Measurements from ENCODE around the gene SF3A1. TPM values are rescaled to one million over a fixed set of nuclear protein-coding genes. Genes with fewer than 3 reads are reported as not detected.

Gene SF3A1
- total RNA-seq, 1 donor from 2014 or later, result 54.8 TPM

DNA sequence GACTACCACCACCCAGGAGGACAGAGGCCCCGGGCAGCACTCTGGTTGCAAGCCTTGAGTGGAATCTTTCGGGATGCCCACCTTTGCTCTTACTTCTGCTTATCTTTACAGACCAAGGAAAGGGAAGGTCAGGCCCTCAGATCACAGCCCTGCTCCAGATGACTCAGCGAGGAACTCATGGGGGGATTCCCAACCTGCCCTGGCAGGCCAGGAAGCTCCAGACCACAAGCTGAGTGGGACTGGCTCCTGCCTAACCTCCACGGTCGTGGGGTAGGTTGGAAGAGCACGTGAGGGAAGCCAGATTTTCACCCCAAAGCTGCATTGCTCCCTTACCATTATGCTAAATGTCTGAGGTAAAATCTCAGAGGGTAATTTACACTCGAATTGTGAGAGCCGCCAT lies 41.8 kb downstream of the SF3A1 start:
- H3K4me3 ChIP-seq (ENCODE audit: low read depth, low read length), result no peak overlapping the region
- H3K27me3 ChIP-seq (ENCODE audit: control insufficient read depth, insufficient read depth, low read length), result no peaks in the 10 kb centered on the region
- no peak for DNase-seq (ENCODE audit: low read depth)
- TF ChIP-seq, protein P1, sequence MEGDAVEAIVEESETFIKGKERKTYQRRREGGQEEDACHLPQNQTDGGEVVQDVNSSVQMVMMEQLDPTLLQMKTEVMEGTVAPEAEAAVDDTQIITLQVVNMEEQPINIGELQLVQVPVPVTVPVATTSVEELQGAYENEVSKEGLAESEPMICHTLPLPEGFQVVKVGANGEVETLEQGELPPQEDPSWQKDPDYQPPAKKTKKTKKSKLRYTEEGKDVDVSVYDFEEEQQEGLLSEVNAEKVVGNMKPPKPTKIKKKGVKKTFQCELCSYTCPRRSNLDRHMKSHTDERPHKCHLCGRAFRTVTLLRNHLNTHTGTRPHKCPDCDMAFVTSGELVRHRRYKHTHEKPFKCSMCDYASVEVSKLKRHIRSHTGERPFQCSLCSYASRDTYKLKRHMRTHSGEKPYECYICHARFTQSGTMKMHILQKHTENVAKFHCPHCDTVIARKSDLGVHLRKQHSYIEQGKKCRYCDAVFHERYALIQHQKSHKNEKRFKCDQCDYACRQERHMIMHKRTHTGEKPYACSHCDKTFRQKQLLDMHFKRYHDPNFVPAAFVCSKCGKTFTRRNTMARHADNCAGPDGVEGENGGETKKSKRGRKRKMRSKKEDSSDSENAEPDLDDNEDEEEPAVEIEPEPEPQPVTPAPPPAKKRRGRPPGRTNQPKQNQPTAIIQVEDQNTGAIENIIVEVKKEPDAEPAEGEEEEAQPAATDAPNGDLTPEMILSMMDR (IDR thresholded peaks at IDR 0.05; ENCODE audit: insufficient read depth, low read length, poor library complexity, severe bottlenecking), result no peak
- H3K36me3 ChIP-seq (ENCODE audit: control insufficient read depth, insufficient read depth, low read length), result no peaks in the 10 kb centered on the region

GRCh38 chr22:30313527-30314363 lies 42.9 kb downstream of the SF3A1 start:
- DNase-seq (ENCODE audit: low read depth), result no peak
- Histone ChIP-seq H3K27me3 (ENCODE audit: control insufficient read depth, insufficient read depth, low read length) (no peaks in the 10 kb centered on the region), H3K36me3 (ENCODE audit: control insufficient read depth, insufficient read depth, low read length) (no peaks in the 10 kb centered on the region), H3K4me3 (ENCODE audit: low read depth, low read length) (no peak overlapping the region)
- TF ChIP-seq, protein P1 (IDR thresholded peaks at IDR 0.05; ENCODE audit: insufficient read depth, low read length, poor library complexity, severe bottlenecking), result no peak

DNA sequence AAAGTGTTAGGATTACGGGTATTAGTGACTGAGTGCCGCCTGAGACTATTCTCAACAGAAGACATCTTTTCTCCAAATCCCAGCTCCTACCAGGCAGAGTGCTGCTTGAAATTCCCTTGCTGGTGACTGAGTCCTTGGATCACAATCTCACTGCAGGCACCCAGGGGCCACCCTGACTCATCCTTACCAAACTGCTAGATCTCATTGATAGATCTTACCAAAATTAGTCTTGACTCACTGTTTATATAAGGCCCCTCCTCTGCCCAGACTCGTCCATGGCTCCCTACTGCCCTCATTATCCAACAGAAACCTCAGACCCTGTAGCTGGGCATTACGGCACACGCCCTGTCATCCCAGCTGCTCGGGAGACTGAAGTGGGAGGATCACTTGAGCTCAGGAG lies 44.6 kb downstream of the SF3A1 start:
- no peaks in the 10 kb centered on the region for H3K27me3 ChIP-seq (ENCODE audit: control insufficient read depth, insufficient read depth, low read length)
- no peaks in the 10 kb centered on the region for H3K36me3 ChIP-seq (ENCODE audit: control insufficient read depth, insufficient read depth, low read length)
- no peak overlapping the region for H3K4me3 ChIP-seq (ENCODE audit: low read depth, low read length)
- DNase-seq (ENCODE audit: low read depth), result no peak
- TF ChIP-seq, protein P1 (IDR thresholded peaks at IDR 0.05; ENCODE audit: insufficient read depth, low read length, poor library complexity, severe bottlenecking), result no peak

DNA sequence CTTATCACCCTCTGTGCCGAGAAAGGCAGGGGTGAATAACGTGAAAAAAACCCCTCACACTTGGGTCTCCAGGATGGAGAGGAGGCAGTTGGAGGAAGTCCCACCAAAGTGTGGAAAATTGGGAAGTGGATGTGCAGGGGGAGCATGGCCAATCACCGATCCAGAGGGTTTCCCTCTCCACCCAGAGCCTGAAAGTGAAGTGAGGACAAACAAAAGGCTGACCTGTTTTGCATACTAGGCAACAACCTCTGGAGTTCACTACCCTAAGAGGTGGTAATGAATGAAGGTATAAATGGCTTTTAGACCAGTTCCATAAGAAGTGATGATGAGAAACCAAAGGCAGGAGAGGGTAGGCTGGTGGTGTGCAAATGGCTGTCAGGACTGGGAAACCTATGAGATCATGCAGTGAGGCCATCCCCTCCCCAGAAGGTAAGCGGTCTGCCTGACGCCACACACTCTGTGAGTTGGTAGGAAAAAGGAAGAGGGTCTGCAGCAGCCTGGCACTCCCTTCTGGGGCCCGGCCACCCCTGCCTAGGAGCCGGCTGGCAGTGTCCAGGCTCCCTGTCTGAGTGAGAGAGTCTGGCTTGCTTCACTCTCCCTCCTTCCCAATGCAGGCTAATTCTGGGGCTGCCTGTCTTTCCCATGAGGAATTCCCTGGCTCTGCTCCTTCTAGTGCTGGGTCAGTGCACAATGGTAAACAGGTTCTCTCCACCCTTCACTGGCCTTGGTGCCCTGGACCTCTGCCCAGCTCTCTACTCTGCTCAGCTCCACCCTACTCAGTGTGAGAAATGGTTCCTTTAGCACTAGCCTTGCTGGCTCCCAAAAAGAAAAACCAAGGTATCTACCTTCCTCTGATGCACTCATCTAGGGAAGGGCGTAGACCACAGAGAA lies 45.6 kb downstream of the SF3A1 start:
- Histone ChIP-seq H3K27me3 (ENCODE audit: control insufficient read depth, insufficient read depth, low read length) (no peaks in the 10 kb centered on the region), H3K36me3 (ENCODE audit: control insufficient read depth, insufficient read depth, low read length) (no peaks in the 10 kb centered on the region), H3K4me3 (ENCODE audit: low read depth, low read length) (no peak overlapping the region)
- DNase-seq (ENCODE audit: low read depth), result peak; percentile 82
- TF ChIP-seq, protein P1 (IDR thresholded peaks at IDR 0.05; ENCODE audit: insufficient read depth, low read length, poor library complexity, severe bottlenecking), result no peak

- Histone ChIP-seq H3K27me3 (ENCODE audit: control insufficient read depth, insufficient read depth, low read length) (no peaks in the 10 kb centered on the region), H3K4me3 (ENCODE audit: low read depth, low read length) (no peak overlapping the region), H3K36me3 (ENCODE audit: control insufficient read depth, insufficient read depth, low read length) (no peaks in the 10 kb centered on the region)
- TF ChIP-seq, protein P1 (IDR thresholded peaks at IDR 0.05; ENCODE audit: insufficient read depth, low read length, poor library complexity, severe bottlenecking), result no peak
- DNase-seq (ENCODE audit: low read depth), result no peak
Observed at GRCh38 chr22:30309951-30310741, 46.5 kb downstream of the SF3A1 start.

Data from kidney epithelial cell (primary cell).